Activated CD8-positive, alpha-beta T cell treated with anti-CD3 and anti-CD28 coated beads, Interleukin-2, amount 10 ng/mL, durations not matched to agents 7 days and 5 days (primary cell): Measurements from ENCODE around the gene MED14. TPM values are rescaled to one million over a fixed set of nuclear protein-coding genes. Genes with fewer than 3 reads are reported as not detected.

Experiments used
- ATAC-seq: fragments of 150-1000 bp; cut with Tn5 transposase; one replicate; pipeline ENCODE4 v1.10.0; 2021; ENCODE audit warnings: moderate library complexity
- CTCF ChIA-PET: fragments of 350-600 bp; sonication (Branson Sonifier 250); formaldehyde crosslinking; loops from one replicate; lab custom pipeline; 2021; ENCODE audit warnings: antibody characterized with exemption; lab: Charles Lee
- POLR2A ChIA-PET: fragments of 350-600 bp; sonication (Branson Sonifier 250); formaldehyde crosslinking; loops from one replicate; lab custom pipeline; 2021; ENCODE audit warnings: antibody characterized with exemption; lab: Charles Lee
- DNase-seq: peaks from one replicate; pipeline ENCODE4 v3.0.0-alpha.2; 2020
- H3K27ac Mint-ChIP-seq: one replicate; pipeline ENCODE4 v1.8.0; 2021; ENCODE audit warnings: mild to moderate bottlenecking, mixed read lengths
- H3K27me3 Mint-ChIP-seq: one replicate; pipeline ENCODE4 v1.8.0; 2021; ENCODE audit warnings: low read depth, mixed read lengths
- H3K36me3 Mint-ChIP-seq: one replicate; pipeline ENCODE4 v1.8.0; 2021; ENCODE audit warnings: low read depth, mixed read lengths
- H3K4me1 Mint-ChIP-seq: one replicate; pipeline ENCODE4 v1.8.0; 2021; ENCODE audit warnings: low read depth, mixed read lengths
- H3K4me3 Mint-ChIP-seq: one replicate; pipeline ENCODE4 v1.8.0; 2021; ENCODE audit warnings: mild to moderate bottlenecking, mixed read lengths
- H3K9me3 Mint-ChIP-seq: one replicate; pipeline ENCODE4 v1.8.0; 2022; ENCODE audit warnings: mixed read lengths; ENCODE audit not compliant: insufficient read depth
- total RNA-seq, 2 experiments: library from RNA; stranded (reverse); gene quantifications; one replicate each; pipeline ENCODE4 v1.2.3, GENCODE V29; 2021

MED14 gene
- total RNA-seq, 2 experiments from 2014 or later: 40.8 to 41.3 TPM

DNA sequence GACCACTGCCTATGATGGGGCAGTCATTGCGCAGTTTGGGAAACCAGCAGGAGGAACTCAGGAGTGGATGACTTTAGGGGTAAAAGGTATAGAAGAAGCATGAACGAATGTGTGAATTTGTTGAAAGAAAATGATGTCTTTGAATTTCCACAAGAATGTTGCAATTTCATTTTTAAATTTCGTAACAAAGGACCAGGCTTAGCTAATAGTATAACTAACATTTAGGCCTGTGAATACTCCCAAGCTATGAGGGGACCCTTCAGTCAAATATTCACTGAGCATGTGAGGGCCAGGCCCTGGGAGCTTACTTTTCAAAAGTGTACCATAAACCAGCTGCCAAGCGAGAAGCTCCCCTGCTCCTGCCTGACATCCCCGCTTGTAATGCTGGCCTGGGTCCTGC, 106.8 kb downstream of the MED14 start:
- H3K4me3 Mint-ChIP-seq: no peak overlapping the region
- DNase-seq: no peak
- H3K9me3 Mint-ChIP-seq: no peaks in the 10 kb centered on the region
- no peak overlapping the region for H3K27ac Mint-ChIP-seq
- no peaks in the 10 kb centered on the region for H3K4me1 Mint-ChIP-seq
- CTCF ChIA-PET: interaction anchor here (1.1 kb wide), 1 partner anchor 85 kb away, joined by 3 read pairs; no protein-coding TSS in a partner anchor
- ATAC-seq: no peak
- H3K27me3 Mint-ChIP-seq: no peaks in the 10 kb centered on the region
- peaks cover 23% of the 10 kb centered on the region for H3K36me3 Mint-ChIP-seq
- POLR2A ChIA-PET: no interaction called here

- ChIA-PET CTCF (interaction anchor here (1.3 kb wide), 1 partner anchor 81 kb away, joined by 3 read pairs; no protein-coding TSS in a partner anchor), POLR2A (no interaction called here)
- no peak overlapping the region for H3K27ac Mint-ChIP-seq
- no peak for ATAC-seq
- no peaks in the 10 kb centered on the region for H3K9me3 Mint-ChIP-seq
- H3K4me1 Mint-ChIP-seq: no peaks in the 10 kb centered on the region
- H3K27me3 Mint-ChIP-seq: no peaks in the 10 kb centered on the region
- no peak for DNase-seq
- H3K4me3 Mint-ChIP-seq: no peak overlapping the region
- peaks cover 12% of the 10 kb centered on the region for H3K36me3 Mint-ChIP-seq
These were observed 110.0 kb downstream of the MED14 start for GRCh38 chrX:40625294-40625693.

GRCh38 chrX:40623665-40624064, 111.7 kb downstream of the MED14 start:
- Mint-ChIP-seq H3K4me1 (no peaks in the 10 kb centered on the region), H3K27ac (no peak overlapping the region), H3K9me3 (no peaks in the 10 kb centered on the region), H3K27me3 (no peaks in the 10 kb centered on the region), H3K36me3 (peaks cover 12% of the 10 kb centered on the region), H3K4me3 (no peak overlapping the region)
- ChIA-PET CTCF (no interaction called here), POLR2A (no interaction called here)
- ATAC-seq (no peak), DNase-seq (no peak)

GRCh38 chrX:40623139-40623536, 112.2 kb downstream of the MED14 start, which contains the start of gene MPC1L:
Gene MPC1L, plus strand, starts transcription at chrX:40623428. Its CDS starts 138 bp downstream, at chrX:40623566.
- no peak within 1 kb of the TSS for H3K4me3 Mint-ChIP-seq
- H3K4me1 Mint-ChIP-seq: no peaks in the 10 kb centered on the region
- DNase-seq (no peak), ATAC-seq (no peak)
- POLR2A ChIA-PET: no interaction called here
- H3K27me3 Mint-ChIP-seq: no peaks in the 10 kb centered on the region
- no peaks in the 10 kb centered on the region for H3K9me3 Mint-ChIP-seq
- CTCF ChIA-PET: no interaction called here
- H3K36me3 Mint-ChIP-seq: peaks cover 9% of the 10 kb centered on the region
- no peak within 1 kb of the TSS for H3K27ac Mint-ChIP-seq

- no peak overlapping the region for H3K27ac Mint-ChIP-seq
- H3K9me3 Mint-ChIP-seq: no peaks in the 10 kb centered on the region
- no peaks in the 10 kb centered on the region for H3K4me1 Mint-ChIP-seq
- no peaks in the 10 kb centered on the region for H3K27me3 Mint-ChIP-seq
- H3K4me3 Mint-ChIP-seq: no peak overlapping the region
- POLR2A ChIA-PET: no interaction called here
- ATAC-seq (no peak), DNase-seq (no peak)
- CTCF ChIA-PET: no interaction called here
- peaks cover 4% of the 10 kb centered on the region for H3K36me3 Mint-ChIP-seq
These were observed 112.7 kb downstream of the MED14 start for GRCh38 chrX:40622479-40623138.

DNA sequence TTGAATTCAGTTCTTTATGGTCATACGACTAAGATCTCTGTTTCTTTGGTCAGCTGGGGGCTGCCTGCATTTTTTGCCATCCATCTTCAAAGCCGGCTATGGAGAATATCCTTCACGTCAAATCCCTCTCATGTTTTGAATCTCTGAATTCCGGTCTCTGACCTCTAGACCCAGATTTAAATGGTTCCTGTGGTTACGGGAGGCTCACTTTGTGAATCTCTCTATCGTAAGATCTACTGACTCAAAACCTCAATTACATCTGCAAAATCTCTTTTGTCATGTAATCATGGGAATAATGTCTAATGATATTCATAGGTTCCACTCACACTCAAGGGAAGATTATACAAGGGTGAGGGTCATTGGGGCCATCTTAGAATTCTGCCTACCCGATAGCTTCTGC, 117.8 kb downstream of the MED14 start:
- POLR2A ChIA-PET: no interaction called here
- no peaks in the 10 kb centered on the region for H3K27me3 Mint-ChIP-seq
- no peak overlapping the region for H3K27ac Mint-ChIP-seq

GRCh38 chrX:40615976-40616375, 119.4 kb downstream of the MED14 start:
- Mint-ChIP-seq H3K36me3 (no peaks in the 10 kb centered on the region), H3K4me3 (no peak overlapping the region), H3K4me1 (no peaks in the 10 kb centered on the region), H3K9me3 (no peaks in the 10 kb centered on the region), H3K27me3 (no peaks in the 10 kb centered on the region), H3K27ac (no peak overlapping the region)
- POLR2A ChIA-PET: no interaction called here
- no peak for DNase-seq
- CTCF ChIA-PET: no interaction called here
- no peak for ATAC-seq

More for the DNA sequence above, 117.8 kb downstream of the MED14 start:
- Mint-ChIP-seq H3K9me3 (no peaks in the 10 kb centered on the region), H3K4me3 (no peak overlapping the region), H3K36me3 (no peaks in the 10 kb centered on the region), H3K4me1 (no peaks in the 10 kb centered on the region)
- CTCF ChIA-PET: interaction anchor here (1.1 kb wide), 1 partner anchor 74 kb away, joined by 3 read pairs; no protein-coding TSS in a partner anchor
- ATAC-seq (no peak), DNase-seq (no peak)

- ATAC-seq: no peak
- H3K36me3 Mint-ChIP-seq: no peaks in the 10 kb centered on the region
These were observed 122.8 kb downstream of the MED14 start for GRCh38 chrX:40612511-40612910.

GRCh38 chrX:40607381-40607780, 128.0 kb downstream of the MED14 start:
- Mint-ChIP-seq H3K4me1 (no peaks in the 10 kb centered on the region), H3K27me3 (no peaks in the 10 kb centered on the region), H3K9me3 (no peaks in the 10 kb centered on the region), H3K4me3 (no peak overlapping the region), H3K27ac (no peak overlapping the region), H3K36me3 (peaks cover 6% of the 10 kb centered on the region)
- CTCF ChIA-PET: interaction anchor here (1.4 kb wide), 1 partner anchor 187 kb away, joined by 4 read pairs; no protein-coding TSS in a partner anchor
- ATAC-seq (no peak), DNase-seq (no peak)
- POLR2A ChIA-PET: no interaction called here

More at GRCh38 chrX:40612511-40612910, 122.8 kb downstream of the MED14 start:
- Mint-ChIP-seq H3K27ac (no peak overlapping the region), H3K4me1 (no peaks in the 10 kb centered on the region), H3K4me3 (no peak overlapping the region), H3K9me3 (no peaks in the 10 kb centered on the region), H3K27me3 (no peaks in the 10 kb centered on the region)
- ChIA-PET CTCF (no interaction called here), POLR2A (no interaction called here)
- no peak for DNase-seq

DNA sequence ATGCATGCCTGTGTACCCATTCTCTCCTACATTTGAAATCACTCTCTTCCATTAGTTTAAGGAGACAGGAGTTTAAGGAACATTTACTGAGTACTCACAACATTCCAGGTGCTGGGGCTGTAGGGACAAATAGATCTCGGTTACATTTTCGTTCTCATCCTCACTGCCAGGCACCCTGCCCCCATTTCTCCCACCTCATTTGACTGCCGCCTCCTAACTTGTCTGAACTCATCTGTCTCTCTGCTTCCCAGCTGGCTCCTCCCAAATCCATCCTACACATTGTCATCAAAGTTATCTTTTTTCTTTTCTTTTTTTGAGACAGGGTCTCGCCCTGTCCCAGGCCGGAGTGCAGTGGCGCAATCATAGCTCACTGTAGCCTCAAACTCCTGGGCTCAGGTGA, 131.9 kb downstream of the MED14 start:
- no peaks in the 10 kb centered on the region for H3K4me1 Mint-ChIP-seq
- ChIA-PET POLR2A (no interaction called here), CTCF (interaction anchor here (0.8 kb wide), 1 partner anchor 9 kb away, joined by 3 read pairs; no protein-coding TSS in a partner anchor)
- DNase-seq (no peak), ATAC-seq (no peak)
- H3K27ac Mint-ChIP-seq: no peak overlapping the region
- H3K36me3 Mint-ChIP-seq: peaks cover 29% of the 10 kb centered on the region
- H3K9me3 Mint-ChIP-seq: no peaks in the 10 kb centered on the region
- H3K4me3 Mint-ChIP-seq: no peak overlapping the region
- no peaks in the 10 kb centered on the region for H3K27me3 Mint-ChIP-seq
